ENCODE measurements around the gene SYS1. TPM values are rescaled to one million over a fixed set of nuclear protein-coding genes. Genes with fewer than 3 reads are reported as not detected.

SYS1 gene
- total RNA-seq, 6 experiments from 2014 or later = 16.6 to 26.2 (median 20.8) TPM

DNA sequence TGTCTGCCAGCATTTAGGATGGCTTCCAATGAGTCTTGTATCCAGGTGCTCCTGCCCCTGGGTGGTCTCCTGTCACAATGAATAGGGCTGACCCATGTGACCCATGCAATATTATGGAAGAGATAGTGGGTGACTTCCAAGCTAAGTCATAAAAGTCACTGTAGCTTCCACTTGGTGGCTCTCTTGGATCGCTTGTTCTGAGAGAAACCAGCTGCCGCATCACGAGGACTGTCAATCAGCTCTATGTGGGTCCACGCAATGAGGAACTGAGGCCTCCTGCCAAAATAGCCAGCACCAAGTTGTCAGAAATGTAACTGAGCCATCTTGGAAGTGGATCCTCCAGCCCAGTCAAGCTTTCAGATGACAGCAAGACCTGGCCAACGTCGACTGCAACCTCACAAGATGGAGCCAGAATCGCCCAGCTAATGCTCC lies 40.0 kb upstream of the SYS1 start:
- H3K36me3 ChIP-seq = peaks cover 0 to 27% (median 13%) of the 10 kb centered on the region in 4 donors
- 30% methylated on average over 4 of the region's 7 CpGs for WGBS (ENCODE audit: insufficient coverage, low coverage, low lambda C conversion rate, missing lambda C conversion rate)
- H3K27me3 ChIP-seq = no peaks in the 10 kb centered on the region
- H3K4me3 ChIP-seq = no peak overlapping the region
- H3K27ac ChIP-seq = peak overlapping the region in 2 of 3 donors; percentile 6 to 21
- intact Hi-C loops (cut with DNase I) = no loop called here
- no peak for TF ChIP-seq POLR2A (IDR thresholded peaks at IDR 0.05)
- TF ChIP-seq CTCF (IDR thresholded peaks at IDR 0.05) = peak; percentile 46 to 60 (median 54)
- ATAC-seq (peak; percentile 75 to 89 (median 84)), DNase-seq (peak; percentile 66 to 81 (median 77))
- no peaks in the 10 kb centered on the region for H3K4me1 ChIP-seq
- no peaks in the 10 kb centered on the region for H3K9me3 ChIP-seq

GRCh38 chr20:45323731-45324130 lies 39.2 kb upstream of the SYS1 start:
- Histone ChIP-seq H3K9me3 (no peaks in the 10 kb centered on the region), H3K4me1 (no peaks in the 10 kb centered on the region), H3K4me3 (no peak overlapping the region), H3K27ac (peak overlapping the region in 2 of 3 donors; percentile 6 to 21), H3K27me3 (no peaks in the 10 kb centered on the region), H3K36me3 (peaks cover 0 to 35% (median 18%) of the 10 kb centered on the region in 4 donors)
- ATAC-seq (peak; percentile 4 to 14 (median 9)), DNase-seq (no peak)
- no peak for TF ChIP-seq POLR2A (IDR thresholded peaks at IDR 0.05)
- no peak for TF ChIP-seq CTCF (IDR thresholded peaks at IDR 0.05)
- intact Hi-C loops (cut with DNase I) = no loop called here

DNA sequence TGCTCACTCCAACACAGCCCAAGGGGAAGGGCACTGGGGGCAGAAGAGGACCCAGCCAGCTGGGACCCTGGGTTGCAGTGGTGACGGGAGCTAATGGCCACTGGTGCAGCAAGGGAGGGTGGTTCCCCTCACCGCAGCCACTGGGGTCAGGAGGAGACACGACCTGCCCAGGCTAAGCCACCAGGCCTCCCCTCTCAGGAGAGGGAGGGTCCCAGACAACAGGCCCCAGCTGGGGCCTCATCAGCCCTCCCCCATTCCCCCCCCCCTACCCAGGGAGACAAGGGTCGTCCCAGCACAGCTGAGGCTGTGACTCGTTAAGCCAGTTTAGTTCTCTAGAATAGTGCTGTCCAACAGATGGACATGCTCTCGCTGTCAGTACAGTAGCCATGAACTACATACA lies 37.6 kb upstream of the SYS1 start:
- H3K27me3 ChIP-seq = no peaks in the 10 kb centered on the region
- H3K4me3 ChIP-seq = no peak overlapping the region
- intact Hi-C loops (cut with DNase I) = no loop called here
- H3K36me3 ChIP-seq = peaks cover 0 to 51% (median 29%) of the 10 kb centered on the region in 4 donors
- no peak for ATAC-seq
- 62% methylated on average over 3 of the region's 6 CpGs for WGBS (ENCODE audit: insufficient coverage, low coverage, low lambda C conversion rate, missing lambda C conversion rate)
- no peak for DNase-seq
- no peaks in the 10 kb centered on the region for H3K9me3 ChIP-seq
- no peaks in the 10 kb centered on the region for H3K4me1 ChIP-seq
- TF ChIP-seq CTCF (IDR thresholded peaks at IDR 0.05) (no peak), POLR2A (IDR thresholded peaks at IDR 0.05) (no peak)
- no peak overlapping the region for H3K27ac ChIP-seq

GRCh38 chr20:45328451-45328850 lies 34.5 kb upstream of the SYS1 start:
- H3K27ac ChIP-seq = no peak overlapping the region
- H3K9me3 ChIP-seq = no peaks in the 10 kb centered on the region
- H3K27me3 ChIP-seq = no peaks in the 10 kb centered on the region
- H3K4me1 ChIP-seq = peaks cover 0 to 5% (median 0%) of the 10 kb centered on the region in 4 donors
- TF ChIP-seq CTCF (IDR thresholded peaks at IDR 0.05) = no peak
- TF ChIP-seq POLR2A (IDR thresholded peaks at IDR 0.05) = peak; percentile 16
- ATAC-seq = no peak
- intact Hi-C loops (cut with DNase I) = no loop called here
- H3K4me3 ChIP-seq = no peak overlapping the region
- H3K36me3 ChIP-seq = peaks cover 7 to 82% (median 48%) of the 10 kb centered on the region in 4 donors
- DNase-seq = no peak
- 83% methylated on average over 1 of the region's 4 CpGs for WGBS (ENCODE audit: insufficient coverage, low coverage, low lambda C conversion rate, missing lambda C conversion rate)

Data from right lobe of liver (tissue), 6 donors.